ENCODE measurements around the gene SERPINA12. TPM values are rescaled to one million over a fixed set of nuclear protein-coding genes. Genes with fewer than 3 reads are reported as not detected.

Gene SERPINA12
- total and polyA plus RNA-seq, 2 experiments from 2014 or later, result not detected

- Mint-ChIP-seq H3K27ac (no peak overlapping the region), H3K36me3 (ENCODE audit: low read depth) (peaks cover 27% of the 10 kb centered on the region), H3K4me1 (no peaks in the 10 kb centered on the region), H3K4me3 (no peak overlapping the region), H3K27me3 (ENCODE audit: insufficient read depth, low read depth, poor library complexity) (no peaks in the 10 kb centered on the region), H3K9me3 (peaks cover 65% of the 10 kb centered on the region)
- H2AFZ ChIP-seq, result no peak overlapping the region; the same call in 1 of the 2 replicates
- no peak for ATAC-seq
- H3K9me2 ChIP-seq (ENCODE audit: insufficient read depth), result peaks cover 9% of the 10 kb centered on the region
- no peaks in the 10 kb centered on the region for H3K79me2 ChIP-seq (replicated peaks; ENCODE audit: insufficient read depth)
- no peak for DNase-seq (ENCODE audit: low spot score)
- no peak overlapping the region for H3K4me2 ChIP-seq
- TF ChIP-seq NANOG (IDR thresholded peaks at IDR 0.05; ENCODE audit: borderline replicate concordance) (no peak), EZH2phosphoT487 (IDR thresholded peaks at IDR 0.05; ENCODE audit: unreplicated experiment) (no peak), JUNB (IDR thresholded peaks at IDR 0.05; ENCODE audit: unreplicated experiment) (no peak), POLR2AphosphoS5 (IDR thresholded peaks at IDR 0.05; ENCODE audit: low read depth) (no peak), CTCF (conservative IDR thresholded peaks at IDR 0.05; ENCODE audit: low read depth in 2 of 2) (no peak), REST (IDR thresholded peaks at IDR 0.05; ENCODE audit: unreplicated experiment) (no peak), STAT1 (IDR thresholded peaks at IDR 0.05; ENCODE audit: unreplicated experiment) (no peak), ZNF331 (CRISPR knock-in tag; IDR thresholded peaks at IDR 0.05; ENCODE audit: low read depth) (no peak), EZH2 (IDR thresholded peaks at IDR 0.05; ENCODE audit: low read depth, unreplicated experiment) (no peak), CREB1 (CRISPR knock-in tag; IDR thresholded peaks at IDR 0.05; ENCODE audit: low read depth) (no peak), ZNF114 (CRISPR knock-in tag; IDR thresholded peaks at IDR 0.05) (no peak), ZNF462 (CRISPR knock-in tag; IDR thresholded peaks at IDR 0.05) (no peak), ETS1 (IDR thresholded peaks at IDR 0.05) (no peak)
- H3K27me3 ChIP-seq (ENCODE audit: insufficient read depth), result no peaks in the 10 kb centered on the region
- no peaks in the 10 kb centered on the region for H3F3A ChIP-seq (replicated peaks; ENCODE audit: low read depth)
- no peaks in the 10 kb centered on the region for H4K20me1 ChIP-seq (replicated peaks; ENCODE audit: insufficient read depth)
- no peaks in the 10 kb centered on the region for H3K4me1 ChIP-seq (ENCODE audit: insufficient read depth)
- H3K27ac ChIP-seq (ENCODE audit: low read depth), result no peak overlapping the region
- H3K4me3 ChIP-seq, result no peak overlapping the region
- no peaks in the 10 kb centered on the region for H3K36me3 ChIP-seq (ENCODE audit: insufficient read depth)
These were observed 47.6 kb downstream of the SERPINA12 start for GRCh38 chr14:94461526-94462218.
